Smooth muscle cell of the umbilical artery (primary cell): ENCODE measurements around the gene SLC37A1. TPM values are rescaled to one million over a fixed set of nuclear protein-coding genes. Genes with fewer than 3 reads are reported as not detected.

Experiments
- total RNA-seq: library from RNA; depleted of rRNA; stranded (reverse); fragments of >200 nt; gene quantifications from 2 replicates; pipeline ENCODE4 v1.2.3, GENCODE V29; 2014

SLC37A1 gene
- total RNA-seq = 0.59 and 0.88 TPM in 2 replicates

DNA sequence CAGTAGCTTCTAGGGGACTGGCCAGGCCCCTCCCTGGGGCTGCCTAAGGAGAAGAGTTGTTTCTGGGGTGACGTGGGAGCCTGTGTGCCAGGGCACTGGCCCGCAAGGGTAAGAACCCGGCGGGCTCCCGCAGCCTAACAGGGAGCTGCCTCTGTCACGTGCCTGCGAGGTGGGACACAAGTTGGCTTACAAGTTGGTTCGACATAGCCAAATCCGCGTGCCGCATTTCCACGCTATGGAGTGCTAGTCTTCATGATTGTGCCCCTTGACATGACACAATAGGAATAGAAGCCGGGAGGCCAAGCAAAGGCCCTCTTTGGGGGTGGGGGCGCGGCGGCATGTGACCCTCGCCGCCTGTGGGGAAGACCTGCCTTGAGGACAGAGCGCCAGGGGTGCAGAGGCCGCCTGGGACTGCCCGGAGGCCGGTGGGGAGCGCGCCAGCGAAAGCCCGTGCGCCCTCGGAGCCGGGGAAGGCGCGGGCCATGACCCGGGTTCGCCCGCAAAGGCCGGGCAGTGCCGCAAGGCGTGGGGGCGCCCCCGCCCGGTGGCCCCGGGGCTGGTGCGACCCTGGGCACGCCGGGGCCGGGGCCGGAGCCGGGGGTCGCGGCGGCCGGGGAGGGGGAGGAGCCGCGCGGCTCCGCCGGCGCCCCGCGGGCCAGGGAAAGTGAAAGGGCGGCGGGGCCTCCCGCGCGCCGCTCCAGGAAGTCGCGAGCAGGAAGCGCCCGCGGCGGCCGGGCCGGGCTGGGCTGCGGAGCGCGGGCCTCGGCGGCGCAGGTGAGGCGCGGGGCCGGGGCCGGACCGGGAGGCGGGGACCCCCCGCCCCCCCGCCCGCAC lies at the start of gene SLC37A1:
Gene SLC37A1, plus strand, starts transcription at position 702 of the 834 bp plus-strand sequence. CDS start 4,603 bp downstream, outside the sequence.

DNA sequence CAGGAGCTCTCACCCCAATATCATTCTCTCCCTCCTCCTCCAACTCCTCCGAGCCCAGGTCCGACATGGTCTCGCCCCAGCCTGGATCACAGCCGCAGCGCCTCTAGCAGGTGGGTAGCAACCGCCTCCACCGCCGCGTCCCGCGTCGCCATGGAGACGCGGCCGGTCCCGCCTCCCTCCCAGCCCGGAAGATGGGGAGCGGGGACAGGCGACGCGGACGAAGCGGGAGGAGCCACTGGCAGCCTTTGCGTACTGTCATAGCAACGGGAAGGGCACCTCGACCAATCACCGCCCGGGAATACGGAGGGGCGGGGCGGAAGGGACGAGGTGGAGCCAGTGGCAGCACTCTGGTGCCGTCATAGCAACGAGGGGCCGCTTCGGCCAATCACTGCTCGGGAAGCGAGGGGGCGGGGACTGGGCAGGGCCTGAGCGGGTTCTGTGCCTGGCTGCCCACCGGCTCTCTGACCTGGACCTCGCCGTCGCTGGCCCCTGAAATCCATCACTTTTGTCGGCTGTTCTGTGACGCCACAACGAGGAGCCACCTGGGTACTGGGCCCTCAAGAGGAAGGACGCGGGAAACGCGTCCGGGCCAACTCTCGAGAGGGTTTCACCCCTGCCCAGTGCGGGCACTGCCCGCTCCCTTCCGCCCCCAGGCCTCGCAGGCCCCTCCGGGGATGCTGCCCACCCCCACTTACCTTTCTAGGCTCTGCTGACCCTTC lies 17.4 kb upstream of the SLC37A1 start, which contains the start of gene RSPH1:
Gene RSPH1, minus strand, starts transcription at position 105 of the 719 bp plus-strand sequence. Its CDS starts 38 bp downstream, at position 67.

Other genes with a start within 250 kb of the SLC37A1 start
- gene TFF3, start 198.4 kb upstream of the SLC37A1 start, total RNA-seq = not detected in 2 replicates
- gene TFF2, start 162.9 kb upstream of the SLC37A1 start, total RNA-seq = not detected in 2 replicates
- gene TFF1, start 147.3 kb upstream of the SLC37A1 start, total RNA-seq = not detected in 2 replicates
- gene TMPRSS3, start 117.8 kb upstream of the SLC37A1 start, total RNA-seq = not detected in 2 replicates
- gene UBASH3A, start 110.0 kb upstream of the SLC37A1 start, total RNA-seq = not detected in 2 replicates
- gene RSPH1, start 17.6 kb upstream of the SLC37A1 start, total RNA-seq = not detected in 2 replicates
- gene PDE9A, start 139.8 kb downstream of the SLC37A1 start, total RNA-seq = not detected in 2 replicates